Peyer's patch (tissue), 4 donors: ENCODE data around the gene DEGS2. TPM values are rescaled to one million over a fixed set of nuclear protein-coding genes. Genes with fewer than 3 reads are reported as not detected.
A peak's percentile ranks its signal among the peaks of the same experiment; 100 is the strongest.

Experiments used
- DNase-seq, 3 donors: peaks; one replicate each; pipeline ENCODE4 v3.0.0-alpha.2; 2017 to 2019
- H3K27ac ChIP-seq, 4 donors: fragments of 200-600 bp; sonication (generic); one replicate each; pipeline ENCODE4 v1.5.1; 2016 to 2019
- H3K27me3 ChIP-seq, 2 donors: fragments of 200-600 bp; sonication (generic); one replicate each; pipeline ENCODE4 v1.5.1; 2019
- H3K36me3 ChIP-seq, 3 donors: fragments of 200-600 bp; sonication (generic); one replicate each; pipeline ENCODE4 v1.5.1; 2016 to 2019
- H3K4me1 ChIP-seq, 4 donors: fragments of 200-600 bp; sonication (generic); one replicate each; pipeline ENCODE4 v1.5.1; 2016 to 2019
- H3K4me3 ChIP-seq, 4 donors: fragments of 200-600 bp; sonication (generic); 1 replicate in 3 of 4; 2 replicates in 1 of 4; pipeline ENCODE4 v1.5.1; 2016 to 2019; ENCODE audit warnings: mild to moderate bottlenecking in 1 of 4
- H3K9me3 ChIP-seq, 4 donors: fragments of 200-600 bp; sonication (generic); one replicate each; pipeline ENCODE4 v1.5.1; 2016 to 2019; ENCODE audit warnings: mild to moderate bottlenecking in 1 of 4
- POLR2A ChIP-seq, 2 donors: fragments of 450-650 bp; IDR thresholded peaks; one replicate each; pipeline ENCODE4 v1.5.1; 2017; ENCODE audit warnings: antibody characterized with exemption in 2 of 2, mild to moderate bottlenecking in 2 of 2, moderate library complexity in 2 of 2
- total RNA-seq, 4 donors: library from RNA; depleted of rRNA; stranded (reverse); fragments of >200 nt; gene quantifications; one replicate each; pipeline ENCODE4 v1.1.0, GENCODE V29; 2016
- TF ChIP-seq, protein P1 (sequence below), 6 experiments: fragments of 450-650 bp in 4 of 6; fragments of 200-600 bp in 2 of 6; sonication (generic) in 1 of 6; IDR thresholded peaks; one replicate each; pipeline ENCODE4 v1.5.1; 2017 to 2019; ENCODE audit warnings: antibody characterized with exemption in 6 of 6, mild to moderate bottlenecking in 3 of 6, moderate library complexity in 1 of 6

The DEGS2 gene
- total RNA-seq, 4 donors from 2014 or later = 13.2 to 96.5 (median 77.8) TPM

DNA sequence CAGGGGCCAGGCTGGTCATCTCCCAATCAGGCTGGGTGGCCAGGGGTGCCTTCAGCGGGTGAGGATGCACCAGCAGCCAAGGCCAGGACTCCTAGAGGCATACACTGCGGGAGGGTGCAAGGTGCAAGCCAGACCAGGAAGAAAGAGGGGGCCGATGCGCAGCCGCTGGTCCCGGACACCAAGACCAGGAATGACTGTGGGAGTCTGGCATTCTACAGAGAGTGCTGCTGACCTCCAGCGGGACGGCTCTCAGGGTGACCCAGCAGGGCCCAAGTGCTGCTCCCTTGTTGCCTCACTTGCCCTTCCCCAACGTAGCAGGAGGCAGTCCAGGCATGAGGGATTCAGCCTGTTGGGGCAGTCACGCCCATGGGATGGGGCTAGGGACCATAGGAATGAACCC, 35.8 kb downstream of the DEGS2 start:
- Histone ChIP-seq H3K27me3 (no peaks in the 10 kb centered on the region), H3K4me3 (no peak overlapping the region), H3K36me3 (peaks cover 0 to 10% (median 0%) of the 10 kb centered on the region in 3 donors), H3K4me1 (no peaks in the 10 kb centered on the region), H3K27ac (no peak overlapping the region), H3K9me3 (no peaks in the 10 kb centered on the region)
- DNase-seq = no peak
- no peak for TF ChIP-seq POLR2A (IDR thresholded peaks at IDR 0.05)
- TF ChIP-seq, protein P1, sequence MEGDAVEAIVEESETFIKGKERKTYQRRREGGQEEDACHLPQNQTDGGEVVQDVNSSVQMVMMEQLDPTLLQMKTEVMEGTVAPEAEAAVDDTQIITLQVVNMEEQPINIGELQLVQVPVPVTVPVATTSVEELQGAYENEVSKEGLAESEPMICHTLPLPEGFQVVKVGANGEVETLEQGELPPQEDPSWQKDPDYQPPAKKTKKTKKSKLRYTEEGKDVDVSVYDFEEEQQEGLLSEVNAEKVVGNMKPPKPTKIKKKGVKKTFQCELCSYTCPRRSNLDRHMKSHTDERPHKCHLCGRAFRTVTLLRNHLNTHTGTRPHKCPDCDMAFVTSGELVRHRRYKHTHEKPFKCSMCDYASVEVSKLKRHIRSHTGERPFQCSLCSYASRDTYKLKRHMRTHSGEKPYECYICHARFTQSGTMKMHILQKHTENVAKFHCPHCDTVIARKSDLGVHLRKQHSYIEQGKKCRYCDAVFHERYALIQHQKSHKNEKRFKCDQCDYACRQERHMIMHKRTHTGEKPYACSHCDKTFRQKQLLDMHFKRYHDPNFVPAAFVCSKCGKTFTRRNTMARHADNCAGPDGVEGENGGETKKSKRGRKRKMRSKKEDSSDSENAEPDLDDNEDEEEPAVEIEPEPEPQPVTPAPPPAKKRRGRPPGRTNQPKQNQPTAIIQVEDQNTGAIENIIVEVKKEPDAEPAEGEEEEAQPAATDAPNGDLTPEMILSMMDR (IDR thresholded peaks at IDR 0.05) = no peak

DNA sequence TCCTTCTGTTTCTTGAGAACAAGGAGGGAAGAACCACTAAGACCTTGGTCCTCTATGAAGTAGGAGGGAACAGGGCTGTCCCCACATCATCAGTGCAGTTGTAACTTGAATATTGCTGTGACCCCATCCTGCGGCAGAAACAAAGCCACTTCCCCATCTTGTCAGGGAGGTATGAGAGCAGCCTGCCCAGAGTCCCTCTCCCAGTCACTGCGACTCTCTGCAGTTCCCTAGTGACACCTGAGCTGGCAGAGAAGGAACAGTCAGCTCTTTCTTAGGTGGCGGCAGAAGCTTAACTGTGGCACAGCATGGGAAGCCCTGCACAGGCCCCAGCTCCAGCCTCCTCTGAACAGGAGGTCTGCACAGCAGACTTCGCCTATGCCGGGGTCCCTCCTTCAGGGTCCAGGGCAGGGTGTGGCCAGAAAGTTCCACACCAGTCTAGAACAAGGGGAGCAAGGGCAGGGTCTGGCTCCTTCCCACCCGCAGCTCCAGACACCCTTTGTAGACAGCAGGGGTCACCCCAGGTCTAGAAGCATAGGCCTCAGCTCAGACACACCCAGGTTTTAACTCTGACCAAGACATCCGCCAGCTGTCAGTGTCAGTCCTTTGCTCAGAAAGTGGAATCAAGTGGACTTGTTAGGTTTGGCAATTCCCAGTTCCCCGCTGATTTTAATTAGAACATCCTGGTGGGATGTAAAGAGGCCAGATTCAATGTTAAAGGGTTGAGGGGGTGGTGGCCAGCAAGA, 36.8 kb downstream of the DEGS2 start:
- Histone ChIP-seq H3K4me3 (no peak overlapping the region), H3K27ac (no peak overlapping the region), H3K9me3 (no peaks in the 10 kb centered on the region), H3K36me3 (peaks cover 0 to 10% (median 0%) of the 10 kb centered on the region in 3 donors), H3K4me1 (no peaks in the 10 kb centered on the region), H3K27me3 (no peaks in the 10 kb centered on the region)
- TF ChIP-seq, protein P1 (IDR thresholded peaks at IDR 0.05) = peak in 3 of 6 experiments; percentile 21 to 23 (median 22)
- TF ChIP-seq POLR2A (IDR thresholded peaks at IDR 0.05) = no peak
- DNase-seq = no peak

DNA sequence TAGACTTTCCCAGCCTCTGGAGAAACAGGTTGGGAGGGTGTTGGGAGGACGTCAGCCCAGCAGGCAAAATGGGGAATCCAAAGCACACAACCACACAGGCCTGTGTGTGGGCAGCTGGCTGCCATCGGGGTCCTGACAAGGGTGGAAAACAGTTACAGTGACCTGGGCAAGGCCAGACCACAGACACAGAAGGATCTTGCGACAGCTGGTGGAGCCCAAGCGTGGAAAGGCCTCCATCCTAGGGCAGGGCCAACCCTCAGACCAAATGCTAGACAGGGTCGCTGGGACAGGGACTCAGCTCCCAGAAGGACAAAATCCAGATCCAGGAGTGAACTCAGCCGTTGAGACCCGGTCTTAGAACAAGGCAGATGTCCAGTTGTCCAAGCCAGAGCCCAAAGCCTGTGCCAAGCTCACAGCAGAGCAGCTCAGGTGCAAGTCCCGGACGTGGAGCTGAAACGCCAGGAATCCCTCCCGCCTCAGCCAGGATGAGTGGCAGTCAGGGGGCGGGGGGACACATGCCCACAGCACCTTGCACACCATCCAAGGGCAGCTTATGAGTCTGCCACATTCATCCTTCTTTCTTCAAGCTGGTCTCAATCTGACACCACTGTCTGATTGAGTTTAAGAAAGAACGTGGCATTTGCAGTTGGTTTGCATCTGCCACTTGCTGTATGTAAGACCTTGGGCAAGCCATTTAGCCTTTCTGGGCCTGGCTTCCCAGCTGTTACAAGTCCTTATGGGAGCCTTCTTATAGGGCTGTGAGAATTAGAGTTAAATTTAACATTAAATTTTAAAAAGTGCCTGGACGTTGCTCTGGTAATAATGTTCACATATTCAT, 37.6 kb downstream of the DEGS2 start:
- DNase-seq = no peak
- Histone ChIP-seq H3K4me3 (no peak overlapping the region), H3K4me1 (no peaks in the 10 kb centered on the region), H3K27ac (no peak overlapping the region), H3K27me3 (no peaks in the 10 kb centered on the region), H3K9me3 (no peaks in the 10 kb centered on the region), H3K36me3 (peaks cover 0 to 8% (median 0%) of the 10 kb centered on the region in 3 donors)
- TF ChIP-seq POLR2A (IDR thresholded peaks at IDR 0.05) = no peak
- TF ChIP-seq, protein P1 (IDR thresholded peaks at IDR 0.05) = no peak

DNA sequence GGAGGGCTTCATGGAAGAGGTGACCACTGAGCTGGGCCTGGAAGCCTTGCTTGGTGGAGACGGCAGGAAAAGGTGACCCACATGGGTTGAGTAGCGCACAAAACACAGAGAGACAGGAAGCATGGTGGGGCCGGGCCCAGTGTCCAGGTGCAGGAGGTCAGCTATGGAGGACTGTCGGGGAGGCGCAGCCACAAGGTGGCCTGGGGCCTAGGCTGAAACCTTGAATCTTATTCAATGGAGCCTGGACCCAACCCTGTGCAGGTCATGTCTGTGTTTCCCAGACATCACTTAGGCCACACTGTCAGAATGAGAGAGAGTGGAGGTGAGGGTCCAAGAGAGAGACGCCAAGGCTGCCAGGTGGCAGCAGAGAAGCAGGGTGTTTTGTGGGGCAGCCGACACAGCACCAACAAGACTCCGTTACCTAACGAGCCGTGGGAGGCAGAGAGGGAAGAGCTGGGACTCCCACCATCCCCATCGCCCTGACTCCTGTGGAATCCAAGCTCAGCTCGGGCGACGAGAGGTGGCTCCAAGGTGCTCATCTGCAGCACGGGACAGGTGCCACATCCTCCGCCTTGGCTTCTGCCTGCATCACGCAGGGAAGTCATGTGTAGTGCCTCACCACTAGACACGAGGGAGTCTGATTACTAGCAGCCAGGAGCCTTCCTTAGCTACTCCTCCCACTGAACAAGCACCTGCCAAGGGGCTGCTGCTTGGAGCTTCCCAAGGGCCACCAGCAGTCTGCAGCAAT, 38.7 kb downstream of the DEGS2 start:
- H3K4me3 ChIP-seq = no peak overlapping the region
- DNase-seq = no peak
- H3K4me1 ChIP-seq = no peaks in the 10 kb centered on the region
- TF ChIP-seq, protein P1 (IDR thresholded peaks at IDR 0.05) = no peak
- H3K27me3 ChIP-seq = no peaks in the 10 kb centered on the region
- no peak overlapping the region for H3K27ac ChIP-seq
- no peaks in the 10 kb centered on the region for H3K9me3 ChIP-seq
- H3K36me3 ChIP-seq = no peaks in the 10 kb centered on the region

DNA sequence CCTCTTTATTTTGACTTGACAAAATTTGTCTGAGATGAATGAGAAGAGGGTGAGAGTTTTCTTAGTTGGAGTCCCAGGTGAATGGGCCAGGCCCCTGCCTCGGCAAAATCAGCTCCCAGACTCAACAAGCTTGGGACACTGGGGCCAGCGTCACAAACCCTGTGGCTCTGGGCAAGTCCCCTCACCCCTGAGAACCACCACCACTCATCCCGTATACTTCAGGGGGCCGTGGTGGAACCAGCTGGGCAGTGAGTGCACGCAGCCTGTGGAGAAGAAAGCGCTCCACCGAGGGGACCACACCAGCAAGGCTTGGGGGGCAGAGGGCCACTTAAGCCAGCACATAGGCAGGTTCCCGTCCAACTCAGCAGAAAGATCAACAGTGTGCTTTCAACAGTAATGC, 40.2 kb downstream of the DEGS2 start:
- no peaks in the 10 kb centered on the region for H3K27me3 ChIP-seq
- no peaks in the 10 kb centered on the region for H3K4me1 ChIP-seq
- H3K4me3 ChIP-seq = no peak overlapping the region
- H3K36me3 ChIP-seq = no peaks in the 10 kb centered on the region
- H3K9me3 ChIP-seq = no peaks in the 10 kb centered on the region
- TF ChIP-seq POLR2A (IDR thresholded peaks at IDR 0.05) = no peak
- TF ChIP-seq, protein P1 (IDR thresholded peaks at IDR 0.05) = no peak
- H3K27ac ChIP-seq = no peak overlapping the region
- DNase-seq = no peak
